GM18498 (cell line): Measurements from ENCODE around the gene MAPT.

ENCODE experiments used
- ATAC-seq: cut with Tn5 transposase; IDR thresholded peaks from one replicate; pipeline ENCODE4 v1.9.1; 2021; ENCODE audit warnings: mild to moderate bottlenecking, moderate library complexity; ENCODE audit not compliant: unreplicated experiment

The MAPT gene

GRCh38 chr17:46043606-46044005, 149.3 kb downstream of the MAPT start:
- no peak for ATAC-seq

- no peak for ATAC-seq
Measured at GRCh38 chr17:46044286-46044928, 150.1 kb downstream of the MAPT start.

- no peak for ATAC-seq
Measured at GRCh38 chr17:46044989-46045388, 150.6 kb downstream of the MAPT start.

- no peak for ATAC-seq
Measured at GRCh38 chr17:46045639-46046038, 151.3 kb downstream of the MAPT start.

- ATAC-seq, result no peak
Measured at GRCh38 chr17:46046957-46047356, 152.6 kb downstream of the MAPT start.

- ATAC-seq, result no peak
Measured at GRCh38 chr17:46047398-46047797, 153.0 kb downstream of the MAPT start.

- no peak for ATAC-seq
Measured at GRCh38 chr17:46047856-46048255, 153.5 kb downstream of the MAPT start.

- no peak for ATAC-seq
Measured at GRCh38 chr17:46049656-46050055, 155.3 kb downstream of the MAPT start.

GRCh38 chr17:46053911-46054534, 159.7 kb downstream of the MAPT start:
- ATAC-seq, result no peak

GRCh38 chr17:46056800-46057304, 162.5 kb downstream of the MAPT start:
- ATAC-seq, result no peak

GRCh38 chr17:46057366-46057765, 163.0 kb downstream of the MAPT start:
- ATAC-seq, result no peak

- no peak for ATAC-seq
Measured at GRCh38 chr17:46059486-46059885, 165.1 kb downstream of the MAPT start.

GRCh38 chr17:46060461-46060860, 166.1 kb downstream of the MAPT start:
- ATAC-seq, result no peak

GRCh38 chr17:46061435-46061834, 167.1 kb downstream of the MAPT start:
- ATAC-seq, result no peak

GRCh38 chr17:46063241-46063640, 168.9 kb downstream of the MAPT start:
- ATAC-seq, result no peak

GRCh38 chr17:46064460-46064859, 170.1 kb downstream of the MAPT start:
- ATAC-seq, result no peak

GRCh38 chr17:46071796-46072195, 177.4 kb downstream of the MAPT start:
- no peak for ATAC-seq

- ATAC-seq, result no peak
Measured at GRCh38 chr17:46072998-46073397, 178.6 kb downstream of the MAPT start.

GRCh38 chr17:46074540-46074939, 180.2 kb downstream of the MAPT start:
- ATAC-seq, result no peak
